ENCODE data around the gene LYSMD3. TPM values are rescaled to one million over a fixed set of nuclear protein-coding genes. Genes with fewer than 3 reads are reported as not detected.

Gene LYSMD3
- total and polyA plus RNA-seq, 9 of the 15 experiments (the other 6 are each of a cell fraction or from before 2014, with no cell fraction given): 9.5 to 42.3 (median 20.7) TPM

DNA sequence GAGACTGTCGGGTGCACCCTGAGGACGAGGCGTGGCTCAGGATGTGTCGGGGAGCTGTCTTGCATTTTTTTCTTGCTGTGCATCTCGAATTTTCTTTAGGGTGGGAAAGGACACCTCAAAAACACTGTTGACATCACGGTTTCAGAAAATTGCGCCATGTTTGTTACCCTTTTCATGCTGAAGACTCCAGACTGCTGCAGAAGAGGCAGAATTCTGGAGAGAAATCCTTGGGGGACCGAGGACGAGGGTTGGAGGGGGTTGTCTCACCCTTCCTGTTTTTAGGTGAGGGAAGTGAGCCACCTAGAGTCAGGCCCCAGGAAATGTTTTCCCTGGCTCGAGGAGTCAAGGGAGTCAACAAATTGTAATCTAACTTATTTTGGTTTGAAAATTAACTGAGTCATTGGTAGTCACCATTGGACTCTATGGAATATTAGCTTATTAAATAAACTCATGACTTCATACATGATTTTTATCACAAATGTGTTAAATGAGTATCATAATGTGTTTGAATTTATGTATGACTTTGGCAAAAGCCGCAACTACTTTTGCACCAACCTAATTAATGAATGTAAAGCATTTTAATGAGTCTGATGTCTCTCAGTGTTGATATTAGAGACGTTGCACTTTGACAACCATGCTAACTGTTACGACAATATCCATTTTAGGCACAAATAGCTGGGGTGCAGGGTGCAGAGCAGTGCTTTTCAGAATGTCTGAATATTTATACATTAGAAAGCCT is 724 bp upstream of the LYSMD3 start (continued):
- TF ChIP-seq, protein P1, sequence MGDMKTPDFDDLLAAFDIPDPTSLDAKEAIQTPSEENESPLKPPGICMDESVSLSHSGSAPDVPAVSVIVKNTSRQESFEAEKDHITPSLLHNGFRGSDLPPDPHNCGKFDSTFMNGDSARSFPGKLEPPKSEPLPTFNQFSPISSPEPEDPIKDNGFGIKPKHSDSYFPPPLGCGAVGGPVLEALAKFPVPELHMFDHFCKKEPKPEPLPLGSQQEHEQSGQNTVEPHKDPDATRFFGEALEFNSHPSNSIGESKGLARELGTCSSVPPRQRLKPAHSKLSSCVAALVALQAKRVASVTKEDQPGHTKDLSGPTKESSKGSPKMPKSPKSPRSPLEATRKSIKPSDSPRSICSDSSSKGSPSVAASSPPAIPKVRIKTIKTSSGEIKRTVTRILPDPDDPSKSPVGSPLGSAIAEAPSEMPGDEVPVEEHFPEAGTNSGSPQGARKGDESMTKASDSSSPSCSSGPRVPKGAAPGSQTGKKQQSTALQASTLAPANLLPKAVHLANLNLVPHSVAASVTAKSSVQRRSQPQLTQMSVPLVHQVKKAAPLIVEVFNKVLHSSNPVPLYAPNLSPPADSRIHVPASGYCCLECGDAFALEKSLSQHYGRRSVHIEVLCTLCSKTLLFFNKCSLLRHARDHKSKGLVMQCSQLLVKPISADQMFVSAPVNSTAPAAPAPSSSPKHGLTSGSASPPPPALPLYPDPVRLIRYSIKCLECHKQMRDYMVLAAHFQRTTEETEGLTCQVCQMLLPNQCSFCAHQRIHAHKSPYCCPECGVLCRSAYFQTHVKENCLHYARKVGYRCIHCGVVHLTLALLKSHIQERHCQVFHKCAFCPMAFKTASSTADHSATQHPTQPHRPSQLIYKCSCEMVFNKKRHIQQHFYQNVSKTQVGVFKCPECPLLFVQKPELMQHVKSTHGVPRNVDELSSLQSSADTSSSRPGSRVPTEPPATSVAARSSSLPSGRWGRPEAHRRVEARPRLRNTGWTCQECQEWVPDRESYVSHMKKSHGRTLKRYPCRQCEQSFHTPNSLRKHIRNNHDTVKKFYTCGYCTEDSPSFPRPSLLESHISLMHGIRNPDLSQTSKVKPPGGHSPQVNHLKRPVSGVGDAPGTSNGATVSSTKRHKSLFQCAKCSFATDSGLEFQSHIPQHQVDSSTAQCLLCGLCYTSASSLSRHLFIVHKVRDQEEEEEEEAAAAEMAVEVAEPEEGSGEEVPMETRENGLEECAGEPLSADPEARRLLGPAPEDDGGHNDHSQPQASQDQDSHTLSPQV (IDR thresholded peaks at IDR 0.05): peak; percentile 61; the same call in 1 of the 2 replicates
- TF ChIP-seq GATAD2B (IDR thresholded peaks at IDR 0.05; ENCODE audit: borderline replicate concordance) (peak; percentile 44; the same call in 1 of the 2 replicates), TCFL5 (CRISPR knock-in tag; conservative IDR thresholded peaks at IDR 0.05) (no peak), HMGN3 (IDR thresholded peaks at IDR 0.05; ENCODE audit: borderline replicate concordance, extremely low read depth, insufficient read length, low read depth, low read length) (no peak), SMC3 (conservative IDR thresholded peaks at IDR 0.05; ENCODE audit: insufficient read depth, low read depth, low read length) (peak; percentile 34; the same call in 1 of the 2 replicates), HMG20A (CRISPR knock-in tag; conservative IDR thresholded peaks at IDR 0.05) (no peak), NUFIP1 (IDR thresholded peaks at IDR 0.05; ENCODE audit: partially characterized antibody) (no peak), SMAD4 (CRISPR knock-in tag; conservative IDR thresholded peaks at IDR 0.05) (no peak), TBL1XR1 (IDR thresholded peaks at IDR 0.05; ENCODE audit: low read length in 2 of 2) (0 out of 4 replicates have a peak, but pooled peaks of 1 of the 2 experiments have one; percentile 20), ZBTB17 (CRISPR knock-in tag; IDR thresholded peaks at IDR 0.05) (no peak), SMARCC2 (IDR thresholded peaks at IDR 0.05; ENCODE audit: low read depth) (peak; percentile 17; the same call in 1 of the 2 replicates)
- TF ChIP-seq, protein P2, sequence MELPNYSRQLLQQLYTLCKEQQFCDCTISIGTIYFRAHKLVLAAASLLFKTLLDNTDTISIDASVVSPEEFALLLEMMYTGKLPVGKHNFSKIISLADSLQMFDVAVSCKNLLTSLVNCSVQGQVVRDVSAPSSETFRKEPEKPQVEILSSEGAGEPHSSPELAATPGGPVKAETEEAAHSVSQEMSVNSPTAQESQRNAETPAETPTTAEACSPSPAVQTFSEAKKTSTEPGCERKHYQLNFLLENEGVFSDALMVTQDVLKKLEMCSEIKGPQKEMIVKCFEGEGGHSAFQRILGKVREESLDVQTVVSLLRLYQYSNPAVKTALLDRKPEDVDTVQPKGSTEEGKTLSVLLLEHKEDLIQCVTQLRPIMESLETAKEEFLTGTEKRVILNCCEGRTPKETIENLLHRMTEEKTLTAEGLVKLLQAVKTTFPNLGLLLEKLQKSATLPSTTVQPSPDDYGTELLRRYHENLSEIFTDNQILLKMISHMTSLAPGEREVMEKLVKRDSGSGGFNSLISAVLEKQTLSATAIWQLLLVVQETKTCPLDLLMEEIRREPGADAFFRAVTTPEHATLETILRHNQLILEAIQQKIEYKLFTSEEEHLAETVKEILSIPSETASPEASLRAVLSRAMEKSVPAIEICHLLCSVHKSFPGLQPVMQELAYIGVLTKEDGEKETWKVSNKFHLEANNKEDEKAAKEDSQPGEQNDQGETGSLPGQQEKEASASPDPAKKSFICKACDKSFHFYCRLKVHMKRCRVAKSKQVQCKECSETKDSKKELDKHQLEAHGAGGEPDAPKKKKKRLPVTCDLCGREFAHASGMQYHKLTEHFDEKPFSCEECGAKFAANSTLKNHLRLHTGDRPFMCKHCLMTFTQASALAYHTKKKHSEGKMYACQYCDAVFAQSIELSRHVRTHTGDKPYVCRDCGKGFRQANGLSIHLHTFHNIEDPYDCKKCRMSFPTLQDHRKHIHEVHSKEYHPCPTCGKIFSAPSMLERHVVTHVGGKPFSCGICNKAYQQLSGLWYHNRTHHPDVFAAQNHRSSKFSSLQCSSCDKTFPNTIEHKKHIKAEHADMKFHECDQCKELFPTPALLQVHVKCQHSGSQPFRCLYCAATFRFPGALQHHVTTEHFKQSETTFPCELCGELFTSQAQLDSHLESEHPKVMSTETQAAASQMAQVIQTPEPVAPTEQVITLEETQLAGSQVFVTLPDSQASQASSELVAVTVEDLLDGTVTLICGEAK (IDR thresholded peaks at IDR 0.05): peak; percentile 77
- TF ChIP-seq, protein P2 (CRISPR knock-in tag; IDR thresholded peaks at IDR 0.05): no peak

Measured in K562 (cell line).